ENCODE measurements around the gene TGFBR2.

TGFBR2 gene

DNA sequence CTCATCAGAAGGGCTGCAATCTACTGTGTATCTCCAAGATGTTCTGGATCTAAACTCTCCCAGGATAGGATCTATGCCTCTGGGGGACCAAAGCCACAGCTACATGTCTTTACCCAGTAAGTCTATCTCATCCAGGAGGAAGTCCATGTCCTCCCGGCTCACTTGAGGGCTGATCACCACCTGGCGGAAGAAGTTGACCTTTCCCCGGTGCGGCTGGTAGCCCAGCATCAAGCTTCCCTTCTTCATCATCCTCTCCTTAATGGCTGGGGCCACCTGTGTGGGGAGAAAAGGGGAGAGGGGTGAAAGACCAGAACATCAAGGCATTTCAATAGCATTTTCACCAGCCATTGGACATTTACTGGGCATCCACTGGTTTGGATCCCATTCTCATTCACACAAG is 121.7 kb downstream of the TGFBR2 start:
- DNase-seq: no peak

DNA sequence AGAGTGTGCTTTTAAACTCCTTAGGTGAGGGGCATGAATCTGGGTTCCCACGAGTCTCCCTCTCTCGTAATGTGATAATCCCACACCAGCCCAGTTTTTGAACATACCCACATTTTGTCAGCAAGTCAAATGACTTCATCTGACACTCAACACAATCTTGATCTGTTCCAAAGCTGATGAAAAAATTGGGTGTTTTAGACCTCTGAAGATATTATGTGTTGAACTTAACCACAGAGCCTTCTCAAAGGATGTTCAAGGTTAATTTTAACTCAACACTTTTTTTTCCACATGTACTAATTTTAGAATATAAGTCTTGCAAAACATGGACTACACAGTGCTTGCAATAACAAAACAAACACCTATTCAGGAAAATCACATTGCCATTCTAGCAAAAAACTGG is 123.1 kb downstream of the TGFBR2 start:
- DNase-seq: no peak

DNA sequence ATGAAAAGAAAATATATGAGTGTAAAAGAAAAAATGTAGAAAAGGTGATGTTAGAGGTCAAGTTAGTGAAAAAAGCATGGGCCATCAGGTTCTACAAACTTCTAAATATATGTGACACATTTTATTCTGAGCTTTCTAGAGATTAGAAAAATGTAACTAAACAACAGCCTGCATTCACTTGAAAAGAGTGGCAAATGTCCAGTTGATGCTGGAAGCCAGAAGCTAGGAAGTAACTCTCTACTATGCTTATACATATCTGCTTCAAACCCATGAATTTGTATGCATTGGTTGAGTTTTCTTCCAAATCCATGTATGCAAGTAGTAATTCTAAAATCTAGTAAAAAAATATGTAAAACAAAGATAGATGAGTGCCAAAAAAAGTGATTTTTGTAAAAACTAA is 123.5 kb downstream of the TGFBR2 start:
- DNase-seq: no peak

DNA sequence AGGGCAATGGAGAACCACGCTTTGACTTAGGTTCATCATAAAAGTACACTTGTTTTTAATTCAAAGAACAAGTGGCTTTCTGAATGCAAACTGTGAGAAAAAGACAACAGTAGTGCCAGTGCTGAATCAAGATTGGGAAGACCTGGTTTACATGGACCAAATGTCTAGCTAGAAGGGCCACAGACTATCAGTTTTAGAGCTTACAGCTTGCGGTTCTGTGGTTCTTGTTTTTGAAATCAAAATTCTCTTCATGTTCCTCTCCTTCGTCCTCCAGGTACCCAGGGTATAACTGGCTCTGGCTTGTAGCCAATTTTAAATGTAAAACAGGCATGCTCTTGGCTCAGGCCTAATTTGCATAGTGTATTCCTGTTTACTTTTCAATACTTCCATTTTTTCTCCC is 124.6 kb downstream of the TGFBR2 start:
- DNase-seq: no peak

DNA sequence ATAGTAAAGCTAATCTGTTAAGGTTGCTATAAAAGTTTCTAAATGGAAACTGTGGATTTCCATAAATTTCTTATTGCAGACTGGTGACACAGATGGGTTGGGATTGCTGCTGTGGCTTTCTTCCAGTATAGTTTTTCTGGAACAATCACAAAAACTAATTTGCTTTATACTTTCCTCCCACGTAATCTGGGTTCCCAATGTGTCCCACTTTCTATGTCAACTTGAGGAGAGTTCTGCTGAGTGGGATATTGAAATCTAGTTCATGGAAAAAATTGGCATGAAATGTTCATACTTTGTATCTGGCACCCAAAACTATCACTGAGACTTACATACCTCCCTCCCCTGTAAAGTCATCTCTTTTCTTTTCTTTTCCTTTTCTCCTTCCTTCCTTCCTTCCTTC is 126.8 kb downstream of the TGFBR2 start:
- no peak for DNase-seq

DNA sequence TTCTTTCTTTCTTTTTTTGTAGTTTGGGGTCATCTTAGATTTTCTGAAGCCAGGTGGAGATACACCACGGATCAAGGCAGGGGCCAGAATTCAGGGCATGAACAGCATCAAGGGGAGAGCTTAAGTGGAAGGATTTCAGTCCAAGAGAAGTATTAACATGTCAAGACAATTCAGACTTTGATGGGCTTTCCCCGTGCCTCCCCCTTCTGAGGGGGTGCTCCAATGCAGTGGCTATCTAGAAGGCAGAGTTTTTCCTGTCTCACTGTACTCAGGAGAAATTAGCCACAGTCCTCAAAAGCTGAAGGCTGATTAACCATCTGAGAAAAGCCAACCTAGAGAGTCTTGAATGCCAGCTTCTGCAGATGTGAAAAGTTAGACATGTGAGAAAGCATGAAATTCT is 127.3 kb downstream of the TGFBR2 start:
- DNase-seq: no peak

DNA sequence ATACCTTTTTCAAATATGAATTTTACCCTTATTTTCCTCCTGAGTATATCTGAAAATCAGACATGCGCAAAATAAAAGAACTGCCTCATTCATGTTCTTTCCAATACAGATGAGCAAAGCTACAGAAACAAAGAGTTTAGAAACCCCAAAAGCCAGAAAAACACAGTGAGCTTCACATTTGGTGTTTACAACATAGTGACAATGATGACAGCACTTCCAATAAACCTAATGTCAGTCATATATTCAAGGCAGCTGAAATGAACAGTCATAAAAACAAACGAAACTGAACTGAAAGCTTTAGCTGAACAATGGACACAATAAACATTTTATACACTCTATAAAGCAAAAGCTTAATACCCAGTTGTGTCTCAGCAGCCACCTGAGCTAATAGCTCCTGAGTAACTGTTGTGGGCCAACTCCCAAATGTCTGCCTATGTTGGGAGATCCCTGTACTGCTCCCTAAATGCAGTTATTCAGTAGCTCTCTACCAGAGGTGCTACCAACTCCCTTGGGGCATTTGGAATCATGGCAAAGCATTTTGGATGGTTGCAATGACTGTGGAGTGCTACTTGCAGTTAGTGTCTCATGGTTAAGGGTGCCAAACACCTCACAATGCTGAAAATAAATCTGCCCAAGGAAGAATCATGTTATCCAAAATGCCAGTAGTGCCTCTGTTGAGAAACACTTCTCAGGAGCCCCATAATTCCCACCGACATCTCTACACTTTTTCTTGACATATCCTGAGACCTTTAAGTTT is 131.5 kb downstream of the TGFBR2 start:
- DNase-seq: no peak

DNA sequence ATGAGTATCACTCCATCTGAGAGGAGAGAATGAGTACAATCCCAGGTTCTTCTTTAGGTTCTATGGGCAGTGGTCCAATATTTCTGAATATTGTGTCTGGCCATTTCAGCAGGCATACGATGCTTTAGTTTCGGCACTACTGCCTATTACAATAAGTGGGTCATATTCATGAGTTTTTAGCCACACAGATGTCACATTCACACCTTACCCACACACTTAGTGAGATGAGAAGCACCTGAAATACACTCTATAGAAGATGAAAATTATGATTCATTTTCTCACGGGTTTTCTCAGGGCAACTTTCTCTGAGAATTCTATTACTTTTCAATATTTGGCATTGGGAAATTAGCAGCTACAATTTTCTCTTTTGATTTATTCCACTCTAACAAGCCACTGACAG is 132.2 kb downstream of the TGFBR2 start:
- DNase-seq: no peak

DNA sequence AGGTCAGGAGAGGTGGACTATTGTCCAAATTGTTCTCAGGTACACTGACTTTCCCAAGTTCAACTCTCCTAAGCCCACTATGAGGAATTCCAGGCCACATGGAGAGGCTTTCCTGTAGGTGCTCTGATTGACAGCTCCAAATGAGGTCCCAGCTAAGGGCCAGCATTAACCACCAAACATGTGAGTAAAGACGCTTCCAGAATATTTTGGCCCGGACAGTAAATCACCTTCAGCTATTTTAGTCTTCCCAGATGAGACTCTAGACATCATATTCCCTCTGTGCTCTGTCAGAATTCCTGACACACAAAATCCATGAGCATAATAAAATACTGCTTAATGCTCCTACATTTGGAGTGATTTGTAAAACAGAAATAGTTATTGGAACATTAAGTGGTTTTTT is 135.5 kb downstream of the TGFBR2 start:
- no peak for DNase-seq

DNA sequence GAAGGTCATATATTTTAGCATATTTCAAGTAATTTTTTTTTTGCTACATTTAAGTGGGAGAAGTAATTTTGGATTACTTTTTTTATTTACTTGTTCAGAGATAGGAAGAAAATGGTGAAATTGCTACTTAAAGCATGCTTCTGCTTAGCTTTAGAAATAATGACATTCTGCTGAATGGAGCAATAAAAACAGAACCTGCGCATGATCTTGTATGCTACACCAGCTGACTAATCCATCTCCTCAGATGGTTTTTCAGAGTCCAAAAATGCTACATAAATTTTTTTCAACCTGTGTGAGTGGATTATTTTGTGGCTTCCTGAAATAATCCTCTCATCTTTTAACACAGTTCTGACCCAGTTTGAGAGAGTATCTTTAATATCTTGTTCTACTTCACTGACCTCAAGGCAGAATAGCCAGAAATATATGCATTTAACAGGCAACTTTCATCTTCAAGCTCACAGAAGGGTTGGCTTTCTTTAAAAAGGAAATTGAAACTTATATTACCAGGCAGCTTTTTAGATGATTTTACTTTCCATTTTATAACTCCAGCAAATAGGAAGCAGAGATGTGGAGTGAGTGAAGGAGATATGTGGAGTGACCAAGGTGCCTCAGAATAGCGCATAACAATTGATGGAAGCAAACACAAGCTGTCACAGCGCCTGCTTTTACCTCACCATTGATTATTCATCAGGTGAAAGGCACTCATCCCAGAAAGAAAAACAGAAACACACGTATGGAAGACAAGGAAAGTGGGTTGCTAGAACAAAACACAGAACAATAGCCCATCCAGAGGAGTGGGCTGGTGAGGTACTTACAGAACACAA is 136.6 kb downstream of the TGFBR2 start:
- no peak for DNase-seq

Data from right hindlimb (tissue), 1 donor.